Activated naive CD8-positive, alpha-beta T cell treated with anti-CD3 and anti-CD28 coated beads, Interleukin-2, amount 50 U/mL, for 16 hours (primary cell): ENCODE results near the gene MRPL38.
A peak's percentile ranks its signal among the peaks of the same experiment; 100 is the strongest.
"Not testable (repeated sequence)": the region's sequence is repeated elsewhere in the genome, so short reads cannot be mapped to it uniquely, and the experiment has no call there.

Experiments used
- DNase-seq: peaks from one replicate; pipeline ENCODE4 v3.0.0-alpha.2; 2020; ENCODE audit warnings: low read depth, low spot score

MRPL38 gene

GRCh38 chr17:75896415-75897159 is 8.1 kb downstream of the MRPL38 start, which contains the start of gene TRIM65:
Gene TRIM65, minus strand, starts transcription at chr17:75896951. Its CDS starts 14 bp downstream, at chr17:75896937.
- DNase-seq = peak; percentile 56

GRCh38 chr17:75895370-75896155 is 9.1 kb downstream of the MRPL38 start:
- DNase-seq = no peak

- no peak for DNase-seq
Observed at GRCh38 chr17:75894049-75894733, 10.5 kb downstream of the MRPL38 start.

- DNase-seq = no peak
Observed at GRCh38 chr17:75893305-75894048, 11.2 kb downstream of the MRPL38 start.

GRCh38 chr17:75892556-75893224 is 12.0 kb downstream of the MRPL38 start:
- no peak for DNase-seq

GRCh38 chr17:75891605-75892555 is 12.8 kb downstream of the MRPL38 start:
- DNase-seq = no peak

GRCh38 chr17:75891022-75891604 is 13.6 kb downstream of the MRPL38 start:
- no peak for DNase-seq

- no peak for DNase-seq
Observed at GRCh38 chr17:75889454-75889853, 15.2 kb downstream of the MRPL38 start.

- DNase-seq = no peak
Observed at GRCh38 chr17:75888484-75888883, 16.2 kb downstream of the MRPL38 start.

GRCh38 chr17:75885860-75886259 is 18.8 kb downstream of the MRPL38 start:
- DNase-seq = not testable (repeated sequence)

GRCh38 chr17:75885431-75885830 is 19.3 kb downstream of the MRPL38 start:
- DNase-seq = no peak

GRCh38 chr17:75881678-75882454 is 22.8 kb downstream of the MRPL38 start:
- no peak for DNase-seq

- no peak for DNase-seq
Observed at GRCh38 chr17:75880266-75880665, 24.4 kb downstream of the MRPL38 start.

GRCh38 chr17:75878174-75878998 is 26.3 kb downstream of the MRPL38 start, which contains the start of gene TRIM47:
Gene TRIM47, minus strand, starts transcription at chr17:75878581. Its CDS starts 33 bp downstream, at chr17:75878548.
- no peak for DNase-seq

- DNase-seq = peak; percentile 25
Observed at GRCh38 chr17:75877752-75878173, 26.9 kb downstream of the MRPL38 start.

GRCh38 chr17:75876938-75877751 is 27.5 kb downstream of the MRPL38 start:
- DNase-seq = no peak
